GM10266 (cell line): Measurements from ENCODE around the gene MGAT5B.

Source experiments
- DNase-seq: peaks from one replicate; pipeline ENCODE4 v3.0.0; 2012; ENCODE audit errors: extremely low spot score
- CTCF ChIP-seq: IDR thresholded peaks from 2 replicates; pipeline ENCODE4 v1.5.1; 2012; ENCODE audit warnings: mild to moderate bottlenecking, low read depth; ENCODE audit not compliant: control insufficient read depth, insufficient read depth; ENCODE audit errors: missing control alignments

The MGAT5B gene

DNA sequence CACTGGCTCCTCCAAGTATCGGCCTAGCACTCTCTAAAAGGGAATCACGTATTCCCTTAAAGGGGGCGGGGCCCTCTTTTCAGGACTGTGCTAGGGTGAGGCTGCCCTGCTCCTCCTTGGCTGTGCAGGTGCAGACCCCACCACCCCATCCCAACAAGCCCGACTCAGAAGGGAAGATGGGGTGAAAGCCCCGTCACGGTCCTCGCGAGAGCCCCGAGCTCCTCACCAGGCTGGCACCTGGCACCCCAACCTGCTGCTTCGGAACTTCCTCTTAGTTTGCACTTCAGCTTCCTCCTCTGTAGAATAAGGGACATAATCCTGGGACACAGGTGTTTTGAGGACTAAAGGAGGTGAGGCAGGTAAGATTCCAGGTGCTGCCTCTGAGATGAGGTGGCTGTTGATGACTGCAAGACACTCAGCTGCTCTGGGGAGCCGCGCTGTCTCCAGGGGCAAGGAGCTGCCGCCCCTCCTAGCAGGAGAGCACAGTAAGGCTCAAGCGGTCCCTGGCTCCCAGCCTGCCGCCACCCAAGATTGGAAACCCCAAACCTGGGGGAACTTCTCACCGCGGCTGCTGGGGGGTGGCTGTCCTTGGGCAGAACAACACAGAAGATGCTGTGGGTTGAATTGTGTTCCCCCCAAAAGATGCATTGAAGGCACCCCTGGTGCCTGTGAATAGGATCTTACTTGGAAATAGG lies 88.8 kb downstream of the MGAT5B start:
- no peak for TF ChIP-seq CTCF
- DNase-seq, result no peak

GRCh38 chr17:76957678-76958464 lies 89.7 kb downstream of the MGAT5B start:
- TF ChIP-seq CTCF, result no peak
- DNase-seq, result no peak

- TF ChIP-seq CTCF, result no peak
- DNase-seq, result no peak
Measured at GRCh38 chr17:76958974-76959373, 90.8 kb downstream of the MGAT5B start.

DNA sequence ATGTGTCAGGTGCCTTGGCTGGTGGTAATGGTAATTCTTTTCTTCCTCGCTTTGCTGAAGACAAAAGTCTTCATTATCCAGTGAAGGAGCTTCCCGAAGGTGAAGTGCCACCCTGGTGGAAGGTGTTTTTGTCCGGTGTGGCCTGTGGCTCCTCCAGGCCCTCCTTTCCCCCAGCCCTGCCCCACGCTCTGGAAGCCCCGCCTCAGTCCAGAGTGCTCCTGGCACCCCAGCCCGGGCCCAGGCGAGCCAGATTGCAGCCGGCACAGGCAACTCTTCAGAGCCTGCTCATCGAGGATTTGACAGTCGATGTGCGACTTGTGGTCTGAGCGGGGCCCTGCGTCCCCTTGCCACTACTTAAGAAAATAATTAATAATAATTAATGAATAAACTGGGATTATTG lies 93.7 kb downstream of the MGAT5B start:
- TF ChIP-seq CTCF, result no peak
- no peak for DNase-seq

DNA sequence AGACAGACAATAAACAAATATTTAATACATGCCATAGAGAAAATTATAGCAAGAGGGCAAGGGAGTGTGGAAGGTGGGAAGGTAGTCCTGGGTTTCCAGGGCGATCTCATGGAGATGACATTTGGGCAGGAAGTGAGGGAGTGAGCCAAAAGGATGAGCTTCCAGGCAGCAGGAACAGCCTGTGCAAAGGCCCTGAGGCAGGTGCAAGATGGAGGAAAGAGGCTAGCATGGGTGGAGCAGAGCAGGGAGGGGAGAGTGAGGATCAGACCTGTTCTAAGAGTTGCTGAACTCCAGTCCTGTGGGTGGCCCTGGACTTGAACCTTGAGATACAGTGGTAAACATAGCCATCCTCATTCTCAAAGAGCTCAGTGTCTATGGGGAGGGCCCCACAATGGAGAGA lies 94.7 kb downstream of the MGAT5B start:
- no peak for DNase-seq
- no peak for TF ChIP-seq CTCF

GRCh38 chr17:76966016-76966415 lies 97.8 kb downstream of the MGAT5B start:
- TF ChIP-seq CTCF, result no peak
- no peak for DNase-seq
